Mesendoderm (in vitro differentiated cells): Measurements from ENCODE around the gene C3orf85.

Source experiments
- DNase-seq: peaks from one replicate; pipeline ENCODE4 v3.0.0; 2013
- H2AK5ac ChIP-seq: 2 replicates; pipeline ENCODE4 v1.6.1; 2013; ENCODE audit warnings: low read length, inconsistent platforms
- H2BK120ac ChIP-seq: 2 replicates; pipeline ENCODE4 v1.6.1; 2013; ENCODE audit warnings: low read depth, mild to moderate bottlenecking, low read length, moderate library complexity, mixed read lengths
- H2BK15ac ChIP-seq: replicated peaks from 2 replicates; pipeline ENCODE4 v1.6.1; 2013; ENCODE audit warnings: low read depth, mild to moderate bottlenecking, moderate library complexity
- H2BK5ac ChIP-seq: 2 replicates; pipeline ENCODE4 v1.6.1; 2013; ENCODE audit warnings: low read length, inconsistent platforms
- H3K18ac ChIP-seq: 2 replicates; pipeline ENCODE4 v1.6.1; 2013; ENCODE audit warnings: mild to moderate bottlenecking, low read length, mixed read lengths
- H3K23ac ChIP-seq: one replicate; pipeline ENCODE4 v1.6.1; 2013; ENCODE audit warnings: low read length
- H3K27ac ChIP-seq: 2 replicates; pipeline ENCODE4 v1.5.1; 2013; ENCODE audit warnings: low read depth, mild to moderate bottlenecking, inconsistent platforms, low read length, moderate library complexity
- H3K27me3 ChIP-seq: 2 replicates; pipeline ENCODE4 v1.6.1; 2013; ENCODE audit warnings: low read length, control low read depth, mild to moderate bottlenecking, inconsistent platforms; ENCODE audit not compliant: insufficient read depth, poor library complexity
- H3K36me3 ChIP-seq: 2 replicates; pipeline ENCODE4 v1.6.1; 2013; ENCODE audit warnings: low read length, inconsistent platforms; ENCODE audit not compliant: control insufficient read depth, insufficient read depth
- H3K4ac ChIP-seq: one replicate; pipeline ENCODE4 v1.6.1; 2013; ENCODE audit warnings: low read depth, mild to moderate bottlenecking, low read length, moderate library complexity
- H3K4me1 ChIP-seq: 2 replicates; pipeline ENCODE4 v1.6.1; 2013; ENCODE audit warnings: low read depth, low read length, inconsistent platforms; ENCODE audit not compliant: control insufficient read depth
- H3K4me2 ChIP-seq: 2 replicates; pipeline ENCODE4 v1.6.1; 2013; ENCODE audit warnings: low read length
- H3K4me3 ChIP-seq: 2 replicates; pipeline ENCODE4 v1.5.1; 2013; ENCODE audit warnings: mild to moderate bottlenecking, low read length
- H3K56ac ChIP-seq: one replicate; pipeline ENCODE4 v1.6.1; 2013; ENCODE audit warnings: low read length
- H3K79me1 ChIP-seq: 2 replicates; pipeline ENCODE4 v1.6.1; 2013; ENCODE audit warnings: low read length, inconsistent platforms
- H3K79me2 ChIP-seq: 2 replicates; pipeline ENCODE4 v1.6.1; 2013; ENCODE audit warnings: mild to moderate bottlenecking, low read length; ENCODE audit not compliant: control insufficient read depth, insufficient read depth
- H3K9ac ChIP-seq: 2 replicates; pipeline ENCODE4 v1.6.1; 2013; ENCODE audit warnings: low read length, inconsistent platforms
- H4K5ac ChIP-seq: one replicate; pipeline ENCODE4 v1.6.1; 2013; ENCODE audit warnings: low read length
- H4K8ac ChIP-seq: one replicate; pipeline ENCODE4 v1.6.1; 2013; ENCODE audit warnings: low read depth, mild to moderate bottlenecking, control low read depth, low read length, moderate library complexity
- WGBS: extraction: QIAGEN DNeasy Blood & Tissue Kit; methylation state at CpG from one replicate; pipeline ENCODE4 v1.1.7; 2013; ENCODE audit warnings: low lambda C conversion rate, missing lambda C conversion rate; ENCODE audit not compliant: insufficient coverage; ENCODE audit errors: extremely low coverage; 5-methylcytosine and 5-hydroxymethylcytosine counted together

The C3orf85 gene

DNA sequence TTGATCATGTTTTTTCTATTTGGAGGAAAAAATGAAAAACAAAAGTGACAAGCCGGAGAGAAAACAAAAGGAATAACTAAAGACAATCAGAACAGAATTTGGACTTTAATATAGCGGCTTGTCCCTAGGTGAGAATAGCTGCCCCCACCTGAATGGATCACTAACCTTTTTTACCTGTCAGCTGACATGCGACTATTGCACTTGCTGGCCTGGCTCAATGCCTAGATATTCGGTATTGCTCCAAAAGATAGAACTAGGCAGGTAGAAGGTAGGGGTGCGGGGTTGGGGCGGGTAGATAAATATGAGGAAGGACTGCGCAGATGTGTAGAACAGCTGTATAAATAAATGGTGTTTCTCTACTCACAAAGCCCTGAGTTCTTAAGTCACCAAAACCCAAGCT lies 17.9 kb upstream of the C3orf85 start:
- no peak overlapping the region for H2BK15ac ChIP-seq
- H3K4me3 ChIP-seq = no peak overlapping the region
- no peaks in the 10 kb centered on the region for H3K36me3 ChIP-seq
- no peaks in the 10 kb centered on the region for H3K79me1 ChIP-seq
- H4K5ac ChIP-seq = no peak overlapping the region
- DNase-seq = no peak
- no peaks in the 10 kb centered on the region for H3K79me2 ChIP-seq
- no peak overlapping the region for H4K8ac ChIP-seq
- no peak overlapping the region for H3K27ac ChIP-seq
- H3K23ac ChIP-seq = no peak overlapping the region
- H3K4me1 ChIP-seq = no peaks in the 10 kb centered on the region
- H3K4ac ChIP-seq = no peak overlapping the region
- H3K4me2 ChIP-seq = no peak overlapping the region
- H2AK5ac ChIP-seq = no peak overlapping the region
- no CpG with 5 or more reads among the region's 7 CpGs for WGBS
- no peak overlapping the region for H3K9ac ChIP-seq
- H2BK5ac ChIP-seq = no peak overlapping the region
- no peaks in the 10 kb centered on the region for H3K27me3 ChIP-seq
- no peak overlapping the region for H3K18ac ChIP-seq
- no peak overlapping the region for H2BK120ac ChIP-seq
- no peak overlapping the region for H3K56ac ChIP-seq

GRCh38 chr3:109122690-109123089 lies 13.8 kb upstream of the C3orf85 start:
- Histone ChIP-seq H3K18ac (no peak overlapping the region), H3K56ac (no peak overlapping the region), H3K27ac (no peak overlapping the region), H3K4me2 (no peak overlapping the region), H3K23ac (no peak overlapping the region), H2BK120ac (no peak overlapping the region), H4K5ac (no peak overlapping the region), H3K4me1 (no peaks in the 10 kb centered on the region), H3K4me3 (no peak overlapping the region), H2BK5ac (no peak overlapping the region), H3K79me1 (no peaks in the 10 kb centered on the region), H3K79me2 (no peaks in the 10 kb centered on the region), H3K4ac (no peak overlapping the region), H3K36me3 (no peaks in the 10 kb centered on the region), H3K9ac (no peak overlapping the region), H2AK5ac (no peak overlapping the region), H2BK15ac (no peak overlapping the region), H3K27me3 (no peaks in the 10 kb centered on the region), H4K8ac (no peak overlapping the region)
- no peak for DNase-seq

DNA sequence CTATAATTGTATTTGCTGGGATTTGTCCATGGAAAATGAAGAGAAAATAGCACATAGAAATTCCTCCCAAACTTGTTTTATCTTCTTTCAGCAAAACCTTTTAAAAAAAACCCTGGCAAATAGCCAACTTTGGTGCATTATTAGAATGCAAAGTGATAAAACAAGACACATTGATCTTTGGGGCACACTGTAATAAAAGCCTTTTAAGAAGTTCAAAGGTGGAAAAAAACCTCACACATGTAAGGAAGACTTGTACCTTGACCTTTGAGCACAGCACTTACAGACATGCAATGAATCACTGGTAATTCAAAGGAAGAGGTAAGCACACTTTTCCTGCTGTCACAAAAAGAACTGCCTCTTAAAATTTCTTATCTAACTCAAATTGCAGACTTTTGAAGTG lies 10.6 kb upstream of the C3orf85 start:
- Histone ChIP-seq H3K23ac (no peak overlapping the region), H3K4me3 (no peak overlapping the region), H4K8ac (no peak overlapping the region), H3K4me2 (no peak overlapping the region), H3K36me3 (no peaks in the 10 kb centered on the region), H4K5ac (no peak overlapping the region), H3K27me3 (no peaks in the 10 kb centered on the region), H3K79me2 (no peaks in the 10 kb centered on the region), H3K4ac (no peak overlapping the region), H2AK5ac (no peak overlapping the region), H2BK15ac (no peak overlapping the region), H3K4me1 (no peaks in the 10 kb centered on the region), H2BK5ac (no peak overlapping the region), H3K79me1 (no peaks in the 10 kb centered on the region), H3K27ac (no peak overlapping the region), H3K9ac (no peak overlapping the region), H2BK120ac (no peak overlapping the region), H3K56ac (no peak overlapping the region), H3K18ac (no peak overlapping the region)
- no peak for DNase-seq

DNA sequence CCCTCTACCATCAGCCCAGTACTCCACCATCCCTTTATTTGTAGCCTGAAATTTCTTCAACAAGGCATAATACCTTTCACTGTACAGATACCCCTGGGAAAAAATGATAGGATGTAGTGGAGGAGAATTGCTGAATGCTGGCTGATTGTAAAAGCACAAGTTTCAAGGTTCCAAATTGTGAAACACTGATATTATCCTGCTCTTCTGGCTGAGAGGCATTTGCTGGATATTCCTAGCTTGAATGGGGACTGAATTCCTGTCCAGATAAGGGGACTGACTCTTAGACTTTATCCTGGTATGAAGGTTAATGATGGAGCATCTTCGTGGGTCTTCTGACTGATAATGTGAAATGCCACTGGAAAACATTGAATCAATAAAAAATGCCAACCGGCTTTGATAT lies 9.0 kb upstream of the C3orf85 start:
- no peak overlapping the region for H3K4me3 ChIP-seq
- no peak overlapping the region for H2BK5ac ChIP-seq
- no peak for DNase-seq
- no peak overlapping the region for H2BK120ac ChIP-seq
- no peaks in the 10 kb centered on the region for H3K27me3 ChIP-seq
- no peak overlapping the region for H3K56ac ChIP-seq
- H4K8ac ChIP-seq = no peak overlapping the region
- H3K36me3 ChIP-seq = no peaks in the 10 kb centered on the region
- no peaks in the 10 kb centered on the region for H3K4me1 ChIP-seq
- no peak overlapping the region for H3K4ac ChIP-seq
- H3K9ac ChIP-seq = no peak overlapping the region
- H2BK15ac ChIP-seq = no peak overlapping the region
- no peak overlapping the region for H4K5ac ChIP-seq
- H3K18ac ChIP-seq = no peak overlapping the region
- H3K79me2 ChIP-seq = no peaks in the 10 kb centered on the region
- H3K4me2 ChIP-seq = no peak overlapping the region
- no peak overlapping the region for H3K23ac ChIP-seq
- H3K79me1 ChIP-seq = no peaks in the 10 kb centered on the region
- WGBS = no CpG with 5 or more reads among the region's 2 CpGs
- H3K27ac ChIP-seq = no peak overlapping the region
- no peak overlapping the region for H2AK5ac ChIP-seq

GRCh38 chr3:109131276-109131675 lies 5.2 kb upstream of the C3orf85 start:
- WGBS = no CpG with 5 or more reads among the region's 4 CpGs
- H3K4me3 ChIP-seq = no peak overlapping the region
- no peak overlapping the region for H2BK15ac ChIP-seq
- no peak overlapping the region for H4K8ac ChIP-seq
- no peaks in the 10 kb centered on the region for H3K79me2 ChIP-seq
- H3K56ac ChIP-seq = no peak overlapping the region
- no peak overlapping the region for H3K23ac ChIP-seq
- no peak overlapping the region for H3K27ac ChIP-seq
- H3K79me1 ChIP-seq = no peaks in the 10 kb centered on the region
- no peak overlapping the region for H3K18ac ChIP-seq
- H3K36me3 ChIP-seq = no peaks in the 10 kb centered on the region
- H2AK5ac ChIP-seq = no peak overlapping the region
- no peak overlapping the region for H3K9ac ChIP-seq
- no peak overlapping the region for H3K4me2 ChIP-seq
- no peaks in the 10 kb centered on the region for H3K4me1 ChIP-seq
- no peaks in the 10 kb centered on the region for H3K27me3 ChIP-seq
- H3K4ac ChIP-seq = no peak overlapping the region
- no peak overlapping the region for H4K5ac ChIP-seq
- DNase-seq = no peak
- no peak overlapping the region for H2BK5ac ChIP-seq
- H2BK120ac ChIP-seq = no peak overlapping the region

GRCh38 chr3:109132801-109133473 lies 3.6 kb upstream of the C3orf85 start:
- no peak overlapping the region for H4K5ac ChIP-seq
- no peak overlapping the region for H3K4ac ChIP-seq
- no peak overlapping the region for H2BK120ac ChIP-seq
- no peak overlapping the region for H2BK15ac ChIP-seq
- H3K56ac ChIP-seq = no peak overlapping the region
- no peak overlapping the region for H2BK5ac ChIP-seq
- H3K27ac ChIP-seq = no peak overlapping the region
- no peaks in the 10 kb centered on the region for H3K79me1 ChIP-seq
- H3K36me3 ChIP-seq = no peaks in the 10 kb centered on the region
- WGBS = no CpG with 5 or more reads among the region's 5 CpGs
- no peak overlapping the region for H3K18ac ChIP-seq
- no peak overlapping the region for H3K9ac ChIP-seq
- no peak overlapping the region for H3K23ac ChIP-seq
- DNase-seq = no peak
- no peaks in the 10 kb centered on the region for H3K79me2 ChIP-seq
- no peaks in the 10 kb centered on the region for H3K27me3 ChIP-seq
- H3K4me1 ChIP-seq = no peaks in the 10 kb centered on the region
- no peak overlapping the region for H2AK5ac ChIP-seq
- no peak overlapping the region for H3K4me3 ChIP-seq
- H4K8ac ChIP-seq = no peak overlapping the region
- H3K4me2 ChIP-seq = no peak overlapping the region
